Endothelial cell (in vitro differentiated cells): Measurements from ENCODE around the gene MCCC2. TPM values are rescaled to one million over a fixed set of nuclear protein-coding genes. Genes with fewer than 3 reads are reported as not detected.
"Not testable (repeated sequence)": the region's sequence is repeated elsewhere in the genome, so short reads cannot be mapped to it uniquely, and the experiment has no call there.

ENCODE experiments used
- DNase-seq: peaks from one replicate; pipeline ENCODE4 v3.0.0; 2021; ENCODE audit warnings: low spot score
- H3K27ac Mint-ChIP-seq: one replicate; pipeline ENCODE4 v1.8.0; 2021; ENCODE audit warnings: mixed read lengths, inconsistent platforms; ENCODE audit not compliant: unreplicated experiment
- H3K27me3 Mint-ChIP-seq: one replicate; pipeline ENCODE4 v1.8.0; 2021; ENCODE audit warnings: mild to moderate bottlenecking, moderate library complexity, mixed read lengths, inconsistent platforms; ENCODE audit not compliant: unreplicated experiment
- H3K36me3 Mint-ChIP-seq: one replicate; pipeline ENCODE4 v1.8.0; 2021; ENCODE audit warnings: mild to moderate bottlenecking, low read depth, mixed read lengths, inconsistent platforms; ENCODE audit not compliant: unreplicated experiment
- H3K4me1 Mint-ChIP-seq: one replicate; pipeline ENCODE4 v1.8.0; 2021; ENCODE audit warnings: mild to moderate bottlenecking, mixed read lengths, inconsistent platforms; ENCODE audit not compliant: unreplicated experiment
- H3K4me3 Mint-ChIP-seq: one replicate; pipeline ENCODE4 v1.8.0; 2021; ENCODE audit warnings: mild to moderate bottlenecking, mixed read lengths, inconsistent platforms; ENCODE audit not compliant: unreplicated experiment
- H3K9me3 Mint-ChIP-seq: one replicate; pipeline ENCODE4 v1.8.0; 2021; ENCODE audit warnings: mixed read lengths, inconsistent platforms; ENCODE audit not compliant: unreplicated experiment
- CTCF ChIP-seq: fragments of 200-600 bp; sonication (generic); IDR thresholded peaks from one replicate; pipeline ENCODE4 v1.5.0; 2021; ENCODE audit warnings: antibody characterized with exemption; ENCODE audit not compliant: unreplicated experiment
- total RNA-seq: library from RNA; stranded (reverse); fragmentation: NEBNext Ultra II Directional; extraction: Animal tissue kit (Norgen Biotek cat#: 25700); gene quantifications from one replicate; pipeline ENCODE4 v1.2.1, GENCODE V29; 2021; ENCODE audit not compliant: unreplicated experiment

Gene MCCC2
- total RNA-seq, 1 donor from 2014 or later: 38.3 TPM

- Mint-ChIP-seq H3K4me1 (peaks cover 4% of the 10 kb centered on the region), H3K4me3 (no peak overlapping the region), H3K36me3 (no peaks in the 10 kb centered on the region), H3K27ac (peak overlapping the region; percentile 24), H3K9me3 (no peaks in the 10 kb centered on the region), H3K27me3 (no peaks in the 10 kb centered on the region)
- TF ChIP-seq CTCF: no peak
- DNase-seq: no peak
Observed at GRCh38 chr5:71564895-71565294, 22.2 kb upstream of the MCCC2 start.

GRCh38 chr5:71569748-71570509, 17.2 kb upstream of the MCCC2 start:
- Mint-ChIP-seq H3K9me3 (no peaks in the 10 kb centered on the region), H3K27me3 (no peaks in the 10 kb centered on the region), H3K4me3 (no peak overlapping the region), H3K4me1 (peaks cover 14% of the 10 kb centered on the region), H3K27ac (no peak overlapping the region), H3K36me3 (peaks cover 8% of the 10 kb centered on the region)
- TF ChIP-seq CTCF: no peak
- no peak for DNase-seq

- not testable (repeated sequence) for DNase-seq, H3K4me3 Mint-ChIP-seq, H3K27me3 Mint-ChIP-seq, H3K27ac Mint-ChIP-seq, H3K9me3 Mint-ChIP-seq
- peaks cover 13% of the 10 kb centered on the region for H3K36me3 Mint-ChIP-seq
- peaks cover 14% of the 10 kb centered on the region for H3K4me1 Mint-ChIP-seq
Observed at GRCh38 chr5:71571811-71572210, 15.3 kb upstream of the MCCC2 start.

- DNase-seq: no peak
- no peak for TF ChIP-seq CTCF
- H3K27me3 Mint-ChIP-seq: peaks cover 2% of the 10 kb centered on the region
- peaks cover 14% of the 10 kb centered on the region for H3K4me1 Mint-ChIP-seq
- H3K27ac Mint-ChIP-seq: no peak overlapping the region
- H3K9me3 Mint-ChIP-seq: no peaks in the 10 kb centered on the region
- no peak overlapping the region for H3K4me3 Mint-ChIP-seq
- peaks cover 27% of the 10 kb centered on the region for H3K36me3 Mint-ChIP-seq
Observed at GRCh38 chr5:71573591-71573990, 13.5 kb upstream of the MCCC2 start.

- H3K9me3 Mint-ChIP-seq, H3K27ac Mint-ChIP-seq: not testable (repeated sequence)
Observed at GRCh38 chr5:71575588-71575987, 11.6 kb upstream of the MCCC2 start.

GRCh38 chr5:71576241-71576640, 10.9 kb upstream of the MCCC2 start:
- no peak for DNase-seq
- TF ChIP-seq CTCF: no peak
- no peak overlapping the region for H3K27ac Mint-ChIP-seq
- no peak overlapping the region for H3K4me3 Mint-ChIP-seq
- peaks cover 2% of the 10 kb centered on the region for H3K27me3 Mint-ChIP-seq
- H3K36me3 Mint-ChIP-seq: peaks cover 27% of the 10 kb centered on the region
- peaks cover 7% of the 10 kb centered on the region for H3K4me1 Mint-ChIP-seq
- no peaks in the 10 kb centered on the region for H3K9me3 Mint-ChIP-seq

More at GRCh38 chr5:71575588-71575987, 11.6 kb upstream of the MCCC2 start:
- H3K4me3 Mint-ChIP-seq, H3K4me1 Mint-ChIP-seq, DNase-seq, H3K27me3 Mint-ChIP-seq: not testable (repeated sequence)
- peaks cover 27% of the 10 kb centered on the region for H3K36me3 Mint-ChIP-seq

- H3K4me1 Mint-ChIP-seq, H3K9me3 Mint-ChIP-seq, H3K27ac Mint-ChIP-seq, H3K27me3 Mint-ChIP-seq, DNase-seq: not testable (repeated sequence)
- H3K4me3 Mint-ChIP-seq: peak overlapping the region; percentile 67
- H3K36me3 Mint-ChIP-seq: peaks cover 26% of the 10 kb centered on the region
Observed at GRCh38 chr5:71577839-71578238, 9.3 kb upstream of the MCCC2 start.
